ENCODE data around the gene RAB11FIP3. TPM values are rescaled to one million over a fixed set of nuclear protein-coding genes. Genes with fewer than 3 reads are reported as not detected.

Gene RAB11FIP3
- polyA plus RNA-seq, 3 donors from 2014 or later: 0.04 to 3.7 (median 1.8) TPM

GRCh38 chr16:521381-522210 lies 96.1 kb downstream of the RAB11FIP3 start:
- no peak for DNase-seq
- Mint-ChIP-seq H3K27me3 (ENCODE audit: low read depth in 3 of 3) (peaks cover 2 to 3% (median 2%) of the 10 kb centered on the region in 3 donors), H3K4me3 (no peak overlapping the region), H3K27ac (no peak overlapping the region), H3K4me1 (peaks cover 11 to 12% of the 10 kb centered on the region in 2 donors), H3K36me3 (no peaks in the 10 kb centered on the region), H3K9me3 (no peaks in the 10 kb centered on the region)

- H3K36me3 Mint-ChIP-seq: no peaks in the 10 kb centered on the region
- DNase-seq: no peak
- H3K4me1 Mint-ChIP-seq: peaks cover 14% of the 10 kb centered on the region in 2 donors
- no peaks in the 10 kb centered on the region for H3K9me3 Mint-ChIP-seq
- H3K27ac Mint-ChIP-seq: peak overlapping the region in 2 of 6 donors; percentile 40
- H3K4me3 Mint-ChIP-seq: peak overlapping the region in 1 of 5 donors; percentile 18
- peaks cover 2 to 3% (median 2%) of the 10 kb centered on the region in 3 donors for H3K27me3 Mint-ChIP-seq (ENCODE audit: low read depth in 3 of 3)
Observed at GRCh38 chr16:522320-523096, 97.1 kb downstream of the RAB11FIP3 start.

- Mint-ChIP-seq H3K36me3 (no peaks in the 10 kb centered on the region), H3K4me3 (peak overlapping the region in 1 of 5 donors; percentile 18), H3K9me3 (no peaks in the 10 kb centered on the region), H3K27ac (peak overlapping the region in 3 of 6 donors; percentile 34 to 40 (median 40)), H3K4me1 (peaks cover 14% of the 10 kb centered on the region in 2 donors), H3K27me3 (ENCODE audit: low read depth in 3 of 3) (peaks cover 2 to 3% (median 2%) of the 10 kb centered on the region in 3 donors)
- DNase-seq: no peak
Observed at GRCh38 chr16:523097-523741, 97.8 kb downstream of the RAB11FIP3 start.

- H3K4me3 Mint-ChIP-seq: no peak overlapping the region
Observed at GRCh38 chr16:524274-525040, 99.0 kb downstream of the RAB11FIP3 start.

GRCh38 chr16:525123-525519 lies 99.7 kb downstream of the RAB11FIP3 start:
- peaks cover 2 to 14% (median 3%) of the 10 kb centered on the region in 3 donors for H3K27me3 Mint-ChIP-seq (ENCODE audit: low read depth in 3 of 3)
- peak overlapping the region in 4 of 5 donors; percentile 11 to 66 (median 39) for H3K4me3 Mint-ChIP-seq
- no peaks in the 10 kb centered on the region for H3K36me3 Mint-ChIP-seq
- H3K9me3 Mint-ChIP-seq: no peaks in the 10 kb centered on the region
- peaks cover 30 to 31% of the 10 kb centered on the region in 2 donors for H3K4me1 Mint-ChIP-seq
- peak overlapping the region in 4 of 6 donors; percentile 53 to 84 (median 82) for H3K27ac Mint-ChIP-seq
- DNase-seq: no peak

More at GRCh38 chr16:524274-525040, 99.0 kb downstream of the RAB11FIP3 start:
- Mint-ChIP-seq H3K9me3 (no peaks in the 10 kb centered on the region), H3K27ac (peak overlapping the region in 2 of 6 donors; percentile 10 to 81), H3K27me3 (ENCODE audit: low read depth in 3 of 3) (peaks cover 2 to 8% (median 3%) of the 10 kb centered on the region in 3 donors), H3K4me1 (peaks cover 23 to 25% of the 10 kb centered on the region in 2 donors), H3K36me3 (no peaks in the 10 kb centered on the region)
- no peak for DNase-seq

GRCh38 chr16:525520-526180 lies 100.2 kb downstream of the RAB11FIP3 start:
- H3K27ac Mint-ChIP-seq: peak overlapping the region in 4 of 6 donors; percentile 53 to 84 (median 82)
- H3K27me3 Mint-ChIP-seq (ENCODE audit: low read depth in 3 of 3): peaks cover 2 to 18% (median 3%) of the 10 kb centered on the region in 3 donors
- H3K36me3 Mint-ChIP-seq: no peaks in the 10 kb centered on the region
- no peaks in the 10 kb centered on the region for H3K9me3 Mint-ChIP-seq
- peak in 1 of 3 donors; percentile 49 for DNase-seq
- peaks cover 35 to 37% of the 10 kb centered on the region in 2 donors for H3K4me1 Mint-ChIP-seq
- H3K4me3 Mint-ChIP-seq: peak overlapping the region; percentile 11 to 66 (median 40)

GRCh38 chr16:526181-527014 lies 100.9 kb downstream of the RAB11FIP3 start:
- Mint-ChIP-seq H3K9me3 (no peaks in the 10 kb centered on the region), H3K36me3 (no peaks in the 10 kb centered on the region), H3K4me1 (peaks cover 41 to 44% of the 10 kb centered on the region in 2 donors), H3K27me3 (ENCODE audit: low read depth in 3 of 3) (peaks cover 2 to 22% (median 3%) of the 10 kb centered on the region in 3 donors), H3K27ac (peak overlapping the region; percentile 65 to 92 (median 81)), H3K4me3 (peak overlapping the region; percentile 66 to 80 (median 74))
- no peak for DNase-seq

- Mint-ChIP-seq H3K4me1 (peaks cover 44 to 48% of the 10 kb centered on the region in 2 donors), H3K27me3 (ENCODE audit: low read depth in 3 of 3) (peaks cover 2 to 20% (median 3%) of the 10 kb centered on the region in 3 donors), H3K4me3 (peak within 1 kb of the TSS; percentile 93 to 99 (median 96)), H3K9me3 (no peaks in the 10 kb centered on the region), H3K27ac (peak within 1 kb of the TSS; percentile 95 to 98 (median 97)), H3K36me3 (no peaks in the 10 kb centered on the region)
- peak; percentile 89 to 91 (median 90) for DNase-seq
Observed at GRCh38 chr16:527015-527903, 101.8 kb downstream of the RAB11FIP3 start, which contains the start of gene CAPN15. CAPN15 (plus strand) TSS chr16:527712; CDS start chr16:546839, 19,127 bp downstream.

- peak; percentile 29 to 35 (median 31) for DNase-seq
- peak overlapping the region; percentile 95 to 98 (median 97) for H3K27ac Mint-ChIP-seq
- no peaks in the 10 kb centered on the region for H3K9me3 Mint-ChIP-seq
- peaks cover 2 to 20% (median 2%) of the 10 kb centered on the region in 3 donors for H3K27me3 Mint-ChIP-seq (ENCODE audit: low read depth in 3 of 3)
- peak overlapping the region; percentile 93 to 99 (median 96) for H3K4me3 Mint-ChIP-seq
- H3K36me3 Mint-ChIP-seq: no peaks in the 10 kb centered on the region
- peaks cover 44 to 53% of the 10 kb centered on the region in 2 donors for H3K4me1 Mint-ChIP-seq
Observed at GRCh38 chr16:528111-529011, 102.9 kb downstream of the RAB11FIP3 start.

- Mint-ChIP-seq H3K36me3 (no peaks in the 10 kb centered on the region), H3K4me1 (peaks cover 44 to 53% of the 10 kb centered on the region in 2 donors), H3K27me3 (ENCODE audit: low read depth in 3 of 3) (peaks cover 2 to 19% (median 2%) of the 10 kb centered on the region in 3 donors), H3K27ac (peak overlapping the region; percentile 95 to 98 (median 97)), H3K9me3 (no peaks in the 10 kb centered on the region), H3K4me3 (peak overlapping the region; percentile 93 to 99 (median 96))
- peak; percentile 55 to 64 (median 62) for DNase-seq
Observed at GRCh38 chr16:529012-529575, 103.6 kb downstream of the RAB11FIP3 start.
